Measurements from ENCODE around the gene ERMARD.

Gene ERMARD

DNA sequence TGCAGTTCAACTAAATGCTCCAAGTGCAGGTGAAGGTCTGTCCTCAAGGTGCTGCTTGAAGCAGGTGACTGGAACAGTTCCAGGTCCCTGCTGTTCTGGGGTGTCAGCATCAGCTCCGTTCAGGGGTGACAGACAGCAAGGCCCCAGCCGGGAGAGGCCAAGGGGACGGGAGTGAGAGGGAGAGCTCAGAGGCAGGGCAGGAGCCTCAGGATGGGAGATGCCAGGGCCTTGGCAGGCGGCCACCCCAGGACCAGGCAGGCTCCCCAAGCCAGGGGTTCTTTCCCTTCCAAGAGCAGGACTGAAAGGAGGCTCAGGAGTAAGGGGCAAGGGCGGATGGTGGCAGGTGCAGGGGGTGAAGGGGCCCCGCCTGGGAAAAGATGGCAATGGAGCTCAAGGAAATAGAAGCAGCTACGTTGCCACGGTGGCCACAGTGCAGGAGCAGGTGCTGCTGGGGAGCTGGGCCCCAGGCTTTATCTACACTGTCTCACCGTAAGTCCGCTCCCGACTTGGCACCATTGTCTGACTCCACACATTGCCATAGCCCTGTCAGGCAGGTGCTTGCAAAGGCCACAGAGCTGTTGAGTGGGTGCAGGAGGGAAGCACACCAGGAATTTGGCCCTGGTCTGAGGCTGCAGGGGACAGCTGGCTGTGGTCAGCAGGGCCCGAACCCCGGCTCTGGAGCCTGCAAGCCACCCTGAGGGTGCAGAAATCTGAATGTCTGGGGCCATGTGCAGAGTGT, 43.1 kb downstream of the ERMARD start:
- no peaks in the 10 kb centered on the region for H3K36me3 ChIP-seq (ENCODE audit: insufficient read depth, low read depth, low read length)
- H3K9me3 ChIP-seq (ENCODE audit: insufficient read depth, low read depth, low read length), result no peaks in the 10 kb centered on the region
- no peak overlapping the region for H3K4me3 ChIP-seq (ENCODE audit: low read length)
- no peak overlapping the region for H3K27ac ChIP-seq (ENCODE audit: low read length)
- no peak overlapping the region for H3K9ac ChIP-seq (ENCODE audit: low read depth, low read length)
- H3K27me3 ChIP-seq (ENCODE audit: insufficient read depth, low read length), result peaks cover 15% of the 10 kb centered on the region
- no peaks in the 10 kb centered on the region; the same call in 1 of the 2 replicates for H3K4me1 ChIP-seq (ENCODE audit: insufficient read depth, low read length)

GRCh38 chr6:169795196-169795595, 43.8 kb downstream of the ERMARD start:
- H3K9ac ChIP-seq (ENCODE audit: low read depth, low read length), result no peak overlapping the region
- H3K27ac ChIP-seq (ENCODE audit: low read length), result no peak overlapping the region
- peaks cover 6% of the 10 kb centered on the region; the same call in 1 of the 2 replicates for H3K4me1 ChIP-seq (ENCODE audit: insufficient read depth, low read length)
- H3K9me3 ChIP-seq (ENCODE audit: insufficient read depth, low read depth, low read length), result no peaks in the 10 kb centered on the region
- H3K4me3 ChIP-seq (ENCODE audit: low read length), result no peak overlapping the region
- H3K36me3 ChIP-seq (ENCODE audit: insufficient read depth, low read depth, low read length), result no peaks in the 10 kb centered on the region
- H3K27me3 ChIP-seq (ENCODE audit: insufficient read depth, low read length), result peaks cover 12% of the 10 kb centered on the region

- peaks cover 6% of the 10 kb centered on the region; the same call in 1 of the 2 replicates for H3K4me1 ChIP-seq (ENCODE audit: insufficient read depth, low read length)
- no peaks in the 10 kb centered on the region for H3K36me3 ChIP-seq (ENCODE audit: insufficient read depth, low read depth, low read length)
- H3K9me3 ChIP-seq (ENCODE audit: insufficient read depth, low read depth, low read length), result no peaks in the 10 kb centered on the region
- H3K9ac ChIP-seq (ENCODE audit: low read depth, low read length), result no peak overlapping the region
- no peak overlapping the region for H3K4me3 ChIP-seq (ENCODE audit: low read length)
- H3K27me3 ChIP-seq (ENCODE audit: insufficient read depth, low read length), result 0 out of 2 replicates have a peak, but pooled peaks cover 3% of the 10 kb centered on the region
- H3K27ac ChIP-seq (ENCODE audit: low read length), result no peak overlapping the region
These were observed 47.5 kb downstream of the ERMARD start for GRCh38 chr6:169798764-169799473.

DNA sequence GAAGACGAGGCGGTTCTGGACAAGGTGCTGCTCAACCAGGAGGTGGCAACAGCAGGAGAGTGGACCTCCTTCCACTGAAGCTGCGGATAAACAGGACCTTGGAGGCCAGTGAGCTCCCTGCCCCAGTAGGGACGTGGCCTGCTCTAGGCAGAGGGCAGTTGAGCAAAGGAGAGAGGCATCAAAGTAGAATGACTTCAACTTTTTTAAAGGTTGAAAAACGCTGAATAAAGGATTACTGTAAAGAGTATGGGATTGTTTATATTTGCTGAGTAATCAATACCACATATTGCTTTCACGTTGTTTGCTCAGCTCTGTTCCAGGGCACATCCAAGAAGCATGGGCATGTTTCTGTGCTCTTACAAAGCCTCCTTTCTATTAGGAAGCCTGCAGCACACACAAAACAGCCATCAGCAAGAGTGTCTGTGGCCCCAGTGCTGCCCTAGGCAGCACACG, 48.1 kb downstream of the ERMARD start:
- H3K9me3 ChIP-seq (ENCODE audit: insufficient read depth, low read depth, low read length), result no peaks in the 10 kb centered on the region
- H3K4me1 ChIP-seq (ENCODE audit: insufficient read depth, low read length), result peaks cover 6% of the 10 kb centered on the region; the same call in 1 of the 2 replicates
- no peak overlapping the region for H3K9ac ChIP-seq (ENCODE audit: low read depth, low read length)
- no peaks in the 10 kb centered on the region for H3K36me3 ChIP-seq (ENCODE audit: insufficient read depth, low read depth, low read length)
- H3K27ac ChIP-seq (ENCODE audit: low read length), result no peak overlapping the region
- peaks cover 8% of the 10 kb centered on the region for H3K27me3 ChIP-seq (ENCODE audit: insufficient read depth, low read length)
- H3K4me3 ChIP-seq (ENCODE audit: low read length), result no peak overlapping the region

DNA sequence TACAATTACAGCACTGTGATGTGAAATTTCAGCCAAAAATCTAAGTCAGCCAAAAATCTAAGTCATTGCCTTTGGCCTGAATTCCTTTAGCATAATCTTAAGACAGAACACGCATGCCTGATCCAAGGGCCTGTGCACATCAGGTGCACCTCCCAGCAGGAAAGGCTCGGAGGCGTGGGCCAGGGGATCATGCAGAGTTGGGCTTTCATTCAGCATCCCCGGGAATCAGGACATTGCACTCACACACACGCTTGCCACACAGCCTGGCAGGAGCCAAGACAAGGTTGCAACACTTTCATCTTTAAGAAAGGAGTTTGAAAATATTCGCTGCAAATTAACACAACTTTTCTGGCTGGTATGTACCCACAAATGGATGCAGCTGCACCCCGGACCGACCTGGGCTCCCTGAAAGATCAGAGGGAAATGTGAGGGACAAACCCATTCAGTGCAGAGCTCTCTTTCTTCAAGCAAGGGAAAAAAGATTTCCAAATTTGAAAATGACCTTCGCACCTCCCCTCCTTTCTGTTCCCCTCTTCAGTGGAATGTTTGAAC, 48.8 kb downstream of the ERMARD start:
- Histone ChIP-seq H3K27me3 (ENCODE audit: insufficient read depth, low read length) (peaks cover 15% of the 10 kb centered on the region), H3K4me1 (ENCODE audit: insufficient read depth, low read length) (peaks cover 6% of the 10 kb centered on the region; the same call in 1 of the 2 replicates), H3K9ac (ENCODE audit: low read depth, low read length) (no peak overlapping the region), H3K4me3 (ENCODE audit: low read length) (no peak overlapping the region), H3K27ac (ENCODE audit: low read length) (no peak overlapping the region), H3K36me3 (ENCODE audit: insufficient read depth, low read depth, low read length) (no peaks in the 10 kb centered on the region), H3K9me3 (ENCODE audit: insufficient read depth, low read depth, low read length) (no peaks in the 10 kb centered on the region)

GRCh38 chr6:169800668-169801395, 49.4 kb downstream of the ERMARD start:
- Histone ChIP-seq H3K27me3 (ENCODE audit: insufficient read depth, low read length) (peaks cover 22% of the 10 kb centered on the region), H3K9me3 (ENCODE audit: insufficient read depth, low read depth, low read length) (no peaks in the 10 kb centered on the region), H3K27ac (ENCODE audit: low read length) (no peak overlapping the region), H3K9ac (ENCODE audit: low read depth, low read length) (no peak overlapping the region), H3K4me1 (ENCODE audit: insufficient read depth, low read length) (peaks cover 6% of the 10 kb centered on the region; the same call in 1 of the 2 replicates), H3K36me3 (ENCODE audit: insufficient read depth, low read depth, low read length) (no peaks in the 10 kb centered on the region), H3K4me3 (ENCODE audit: low read length) (no peak overlapping the region)

DNA sequence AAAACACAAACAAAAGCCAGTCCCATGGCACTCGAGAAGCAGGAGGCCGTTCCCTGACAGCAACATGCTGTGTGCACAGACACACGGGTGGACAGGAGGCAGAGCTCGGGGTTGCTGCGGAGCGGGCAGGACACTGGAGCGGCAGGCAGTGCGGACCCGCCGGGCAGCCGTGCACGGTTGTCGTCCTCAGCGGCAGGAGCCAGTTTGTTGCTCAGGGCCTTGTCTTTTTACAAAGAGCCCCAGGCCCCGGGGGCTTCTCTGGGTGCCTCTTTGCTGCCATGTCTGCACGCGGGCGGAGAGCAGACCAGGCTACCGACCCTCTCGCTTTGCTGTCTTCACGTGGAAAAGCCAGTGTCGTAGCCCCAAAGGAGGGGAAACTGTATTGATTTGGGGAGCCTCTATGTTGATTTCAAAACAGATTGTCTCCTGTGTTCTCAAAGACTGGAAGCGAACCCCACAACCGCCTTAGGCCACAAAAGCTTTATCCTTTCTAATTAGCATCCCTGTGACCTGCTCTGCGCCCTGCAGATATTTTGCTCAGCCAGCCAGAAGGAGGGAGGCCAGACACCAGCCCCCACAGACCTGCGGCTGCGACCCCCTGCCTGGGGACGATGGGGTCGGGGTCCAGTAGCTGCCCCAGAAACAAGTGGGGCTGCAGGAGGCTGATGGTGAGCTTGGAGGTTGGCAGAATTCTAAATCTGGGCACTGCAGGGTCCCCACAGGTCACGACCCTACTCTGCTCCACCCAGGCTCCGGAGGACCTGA, 50.2 kb downstream of the ERMARD start:
- no peaks in the 10 kb centered on the region for H3K36me3 ChIP-seq (ENCODE audit: insufficient read depth, low read depth, low read length)
- no peak overlapping the region for H3K27ac ChIP-seq (ENCODE audit: low read length)
- H3K27me3 ChIP-seq (ENCODE audit: insufficient read depth, low read length), result peaks cover 27% of the 10 kb centered on the region
- no peak overlapping the region for H3K9ac ChIP-seq (ENCODE audit: low read depth, low read length)
- no peaks in the 10 kb centered on the region for H3K9me3 ChIP-seq (ENCODE audit: insufficient read depth, low read depth, low read length)
- H3K4me1 ChIP-seq (ENCODE audit: insufficient read depth, low read length), result peaks cover 6% of the 10 kb centered on the region; the same call in 1 of the 2 replicates
- H3K4me3 ChIP-seq (ENCODE audit: low read length), result no peak overlapping the region

DNA sequence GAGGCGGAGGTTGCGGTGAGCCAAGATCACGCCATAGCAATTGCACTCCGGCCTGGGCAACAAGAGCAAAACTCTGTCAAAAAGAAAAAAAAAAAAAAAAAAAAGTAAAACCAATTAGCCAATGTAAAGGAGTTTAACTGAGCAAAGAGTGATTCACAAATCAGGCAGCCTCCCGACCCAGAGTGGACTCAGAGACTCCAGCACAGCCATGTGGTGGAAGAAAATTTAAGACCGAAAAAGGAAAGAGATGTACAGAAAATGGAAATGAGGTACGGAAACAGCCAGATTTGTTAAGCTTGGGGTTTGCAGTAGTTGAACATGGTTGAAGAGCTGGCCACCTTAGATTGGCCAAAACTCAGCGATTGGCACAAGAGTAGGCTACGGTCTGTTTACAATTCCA, 51.4 kb downstream of the ERMARD start:
- no peak overlapping the region for H3K9ac ChIP-seq (ENCODE audit: low read depth, low read length)
- no peak overlapping the region for H3K27ac ChIP-seq (ENCODE audit: low read length)
- H3K4me3 ChIP-seq (ENCODE audit: low read length), result no peak overlapping the region
- H3K36me3 ChIP-seq (ENCODE audit: insufficient read depth, low read depth, low read length), result no peaks in the 10 kb centered on the region
- H3K27me3 ChIP-seq (ENCODE audit: insufficient read depth, low read length), result peaks cover 36% of the 10 kb centered on the region
- peaks cover 6% of the 10 kb centered on the region; the same call in 1 of the 2 replicates for H3K4me1 ChIP-seq (ENCODE audit: insufficient read depth, low read length)
- no peaks in the 10 kb centered on the region for H3K9me3 ChIP-seq (ENCODE audit: insufficient read depth, low read depth, low read length)

DNA sequence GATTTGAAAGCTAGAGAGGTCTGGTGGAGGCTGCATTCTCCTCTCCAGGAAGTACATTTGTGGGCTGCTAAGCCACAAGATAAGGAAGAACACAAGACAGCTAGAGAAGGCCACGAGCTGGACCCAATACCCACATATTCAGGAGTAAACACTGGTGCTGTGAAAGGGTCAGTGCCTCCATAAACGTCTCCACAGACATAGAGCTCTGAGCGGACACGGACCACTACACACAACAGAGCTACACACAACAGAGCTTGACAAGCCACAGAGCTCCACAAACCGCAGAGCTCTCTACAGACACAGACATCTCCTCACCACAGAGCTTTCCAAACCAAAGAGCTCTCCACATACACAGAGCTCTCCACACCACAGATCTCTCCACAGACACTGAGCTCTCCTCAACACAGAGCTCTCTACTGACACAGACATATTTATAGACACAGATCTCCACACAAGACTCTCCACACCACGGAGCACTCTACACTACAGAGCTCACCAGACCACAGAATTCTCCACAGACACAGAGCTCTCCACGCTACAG, 51.9 kb downstream of the ERMARD start:
- Histone ChIP-seq H3K27me3 (ENCODE audit: insufficient read depth, low read length) (peaks cover 36% of the 10 kb centered on the region), H3K36me3 (ENCODE audit: insufficient read depth, low read depth, low read length) (no peaks in the 10 kb centered on the region), H3K4me1 (ENCODE audit: insufficient read depth, low read length) (peaks cover 6% of the 10 kb centered on the region; the same call in 1 of the 2 replicates), H3K9ac (ENCODE audit: low read depth, low read length) (no peak overlapping the region), H3K27ac (ENCODE audit: low read length) (no peak overlapping the region), H3K9me3 (ENCODE audit: insufficient read depth, low read depth, low read length) (no peaks in the 10 kb centered on the region), H3K4me3 (ENCODE audit: low read length) (no peak overlapping the region)

GRCh38 chr6:169803816-169804340, 52.5 kb downstream of the ERMARD start:
- Histone ChIP-seq H3K27ac (ENCODE audit: low read length) (no peak overlapping the region), H3K27me3 (ENCODE audit: insufficient read depth, low read length) (peaks cover 36% of the 10 kb centered on the region), H3K4me3 (ENCODE audit: low read length) (no peak overlapping the region), H3K9ac (ENCODE audit: low read depth, low read length) (no peak overlapping the region), H3K4me1 (ENCODE audit: insufficient read depth, low read length) (peaks cover 6% of the 10 kb centered on the region; the same call in 1 of the 2 replicates), H3K36me3 (ENCODE audit: insufficient read depth, low read depth, low read length) (no peaks in the 10 kb centered on the region), H3K9me3 (ENCODE audit: insufficient read depth, low read depth, low read length) (no peaks in the 10 kb centered on the region)
